HG03066 (cell line): ENCODE results near the gene SMCP.
A peak's percentile ranks its signal among the peaks of the same experiment; 100 is the strongest.

Experiments
- ATAC-seq: cut with Tn5 transposase; IDR thresholded peaks from one replicate; pipeline ENCODE4 v1.9.1; 2021; ENCODE audit warnings: low read depth; ENCODE audit not compliant: unreplicated experiment

The SMCP gene, protein sequence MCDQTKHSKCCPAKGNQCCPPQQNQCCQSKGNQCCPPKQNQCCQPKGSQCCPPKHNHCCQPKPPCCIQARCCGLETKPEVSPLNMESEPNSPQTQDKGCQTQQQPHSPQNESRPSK

DNA sequence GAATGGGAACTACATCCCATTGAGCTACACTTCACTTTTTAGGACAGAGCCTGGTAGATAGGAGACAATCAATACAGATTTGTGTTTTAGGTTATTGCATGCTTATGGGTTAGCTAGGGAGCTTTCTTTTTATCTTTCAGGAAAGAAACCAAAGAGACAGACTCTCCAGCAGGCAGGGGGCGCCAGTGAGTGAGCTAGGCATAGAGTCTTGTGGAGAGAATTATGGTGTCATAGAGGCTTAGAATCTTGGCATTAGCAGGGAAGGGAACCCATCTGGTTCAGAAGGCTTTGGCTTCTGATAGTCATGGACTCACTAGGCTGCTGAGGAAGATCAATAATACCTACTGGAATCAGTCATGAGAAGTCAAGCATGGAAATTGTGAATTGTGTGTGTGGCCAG lies at the start of gene SMCP:
Gene SMCP (plus strand): TSS at position 281 of the 400 bp plus-strand sequence. CDS start 6,101 bp downstream, outside the sequence.
- ATAC-seq: no peak

DNA sequence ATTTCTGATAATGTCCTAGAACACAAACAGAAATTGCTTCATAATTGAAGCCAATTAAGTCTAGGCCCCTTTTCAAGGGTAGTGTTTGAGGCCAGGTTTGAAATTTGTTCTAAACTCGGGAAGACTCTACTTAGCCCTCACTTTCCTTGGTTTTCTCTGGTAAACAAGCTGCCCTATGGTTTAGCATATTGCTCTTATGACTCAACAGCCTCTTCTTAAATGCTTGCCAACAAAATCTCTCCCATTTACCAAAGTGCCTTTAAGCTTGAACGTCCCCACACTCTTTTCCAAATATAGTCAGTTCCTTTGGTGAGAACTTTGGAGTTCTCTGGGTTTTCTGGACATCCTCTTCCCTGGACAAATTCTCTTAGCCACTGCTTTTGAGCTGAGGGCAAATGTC lies 41.3 kb upstream of the SMCP start:
- no peak for ATAC-seq

DNA sequence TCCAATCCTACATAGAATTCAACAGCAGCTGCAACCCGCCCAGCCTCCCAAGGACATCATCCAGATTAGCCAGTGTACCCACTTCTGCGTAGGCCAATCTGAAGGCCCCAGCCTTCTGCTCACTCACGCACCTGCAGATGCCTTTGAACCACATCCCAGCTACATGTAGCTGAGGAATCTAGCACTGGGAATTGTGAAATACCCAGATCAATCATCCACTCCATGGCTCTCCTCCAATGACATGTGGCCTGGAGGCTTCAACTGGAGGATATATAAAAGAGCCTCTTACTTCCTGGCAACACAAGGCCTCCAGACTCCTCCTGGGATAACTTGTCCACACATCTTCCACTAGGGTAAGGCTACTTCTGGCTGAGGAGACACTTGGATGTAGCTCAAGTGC lies 35.6 kb upstream of the SMCP start, which contains the start of gene LCE6A:
Gene LCE6A (plus strand): TSS at position 301 of the 400 bp plus-strand sequence. CDS start 665 bp downstream, outside the sequence.
- ATAC-seq: no peak

DNA sequence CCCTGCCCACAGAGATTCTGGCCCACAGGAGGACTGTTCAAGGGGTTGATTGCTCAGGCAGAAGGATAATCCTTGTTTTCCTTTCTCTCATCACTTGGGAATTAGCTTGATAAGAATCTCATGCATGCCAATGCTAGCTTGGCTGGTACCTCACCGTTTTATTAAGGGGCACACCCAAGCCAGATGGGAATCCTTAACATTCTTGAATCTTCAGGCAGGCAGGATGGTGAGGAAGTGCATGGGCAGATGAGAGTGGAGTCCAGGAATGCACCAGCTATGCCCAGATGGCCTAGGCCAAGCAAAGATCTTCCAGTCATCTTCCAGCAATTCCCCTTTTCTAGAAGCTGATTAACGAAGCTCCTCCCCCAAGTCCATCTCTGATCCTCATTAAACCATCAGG lies 22.5 kb upstream of the SMCP start:
- no peak for ATAC-seq

DNA sequence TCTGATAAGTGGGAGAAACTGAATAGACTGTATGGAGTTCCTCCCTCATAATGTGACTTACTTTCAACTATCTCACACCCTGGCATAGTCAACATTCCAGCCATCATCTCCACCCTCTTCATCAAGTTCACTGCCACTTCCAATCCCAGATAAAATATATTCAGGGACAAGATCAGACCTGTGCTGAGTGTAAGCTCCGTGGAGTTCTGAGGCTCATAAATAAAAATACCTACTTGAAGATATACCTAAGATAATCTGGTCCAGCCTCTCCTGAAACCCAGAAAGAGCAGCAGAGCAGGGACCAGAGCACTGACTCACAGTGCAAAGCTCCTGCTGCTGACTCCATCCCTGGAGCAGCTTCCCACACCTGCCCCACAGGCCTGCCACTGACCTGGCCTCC lies 20.1 kb upstream of the SMCP start:
- ATAC-seq: no peak

DNA sequence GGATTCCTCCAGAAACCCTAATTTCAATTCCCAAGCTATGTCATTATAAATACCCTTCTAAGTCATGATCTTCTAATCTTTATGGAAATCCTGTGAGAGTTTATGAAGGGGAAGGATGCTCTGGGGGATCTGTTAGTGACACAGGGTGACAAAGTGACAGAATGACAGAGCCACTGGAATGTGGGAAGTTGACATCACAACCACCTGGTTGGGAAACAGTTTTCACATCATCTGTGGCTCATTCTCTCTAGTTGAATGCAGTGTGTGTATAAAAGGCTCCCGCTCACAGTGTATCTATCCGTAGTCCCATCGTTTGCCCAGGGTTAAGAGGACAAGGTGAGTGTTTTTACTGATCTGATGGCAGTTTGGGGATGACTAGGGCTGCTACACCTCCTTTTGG lies 18.4 kb upstream of the SMCP start, which contains the start of gene LCE7A:
Gene LCE7A (plus strand): TSS at position 301 of the 400 bp plus-strand sequence. CDS start 702 bp downstream, outside the sequence.
- no peak for ATAC-seq

DNA sequence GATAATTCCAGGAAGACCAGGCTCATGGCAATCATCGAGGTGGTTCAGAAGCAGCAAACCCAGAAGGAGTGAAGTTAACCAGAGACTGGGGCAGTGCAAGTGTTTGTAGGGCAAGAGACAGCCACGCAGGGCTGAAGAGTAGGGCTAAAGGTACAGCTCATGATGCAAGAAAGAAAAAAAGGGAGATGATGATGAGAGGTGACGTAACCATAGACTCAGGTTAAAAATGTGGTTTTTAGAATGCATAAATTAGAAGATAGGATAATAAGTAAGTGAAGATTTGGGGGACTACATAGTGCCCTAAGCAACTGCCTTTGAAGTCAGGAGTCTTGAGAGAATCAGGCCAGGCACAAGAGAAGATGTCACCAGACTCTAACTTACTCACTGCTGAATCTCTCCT lies 18.0 kb upstream of the SMCP start:
- ATAC-seq: no peak

DNA sequence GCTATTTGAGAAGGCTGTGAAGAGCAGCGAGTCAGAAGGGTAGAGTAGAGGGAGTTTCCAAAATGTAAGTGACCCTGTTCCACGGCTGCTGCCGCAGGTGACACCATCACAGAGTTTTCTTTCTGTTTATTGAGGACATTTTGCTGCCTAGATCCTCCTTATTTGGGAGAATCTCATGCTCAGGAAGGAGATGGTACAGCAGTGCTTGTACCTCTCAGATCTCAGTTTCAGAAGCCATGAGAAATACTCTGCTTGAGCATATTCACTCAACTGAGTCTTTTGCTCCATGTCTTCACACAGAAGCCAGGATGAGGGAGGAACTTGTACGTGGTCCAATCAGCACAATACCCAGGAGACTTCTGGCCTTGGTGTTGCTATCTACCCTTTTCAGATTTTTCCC lies 16.7 kb upstream of the SMCP start:
- ATAC-seq: no peak

DNA sequence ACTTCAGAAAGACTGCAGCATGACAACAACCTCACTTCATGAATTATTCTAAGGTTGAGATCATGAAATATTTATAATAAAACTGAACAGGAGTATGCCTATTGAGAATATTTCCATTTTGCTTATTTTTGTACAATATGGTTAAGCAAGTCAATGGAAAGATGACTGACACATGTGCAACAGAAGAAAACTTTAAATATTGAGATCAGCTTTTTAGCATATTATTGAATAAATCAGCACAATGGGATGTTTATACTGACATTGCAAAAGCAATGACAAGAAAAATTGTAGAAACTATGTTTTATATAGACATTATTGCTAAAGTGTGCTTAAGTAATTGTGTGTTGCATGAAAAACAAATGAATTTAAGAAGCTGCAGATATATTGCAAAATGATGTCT lies 13.7 kb upstream of the SMCP start:
- ATAC-seq: no peak

DNA sequence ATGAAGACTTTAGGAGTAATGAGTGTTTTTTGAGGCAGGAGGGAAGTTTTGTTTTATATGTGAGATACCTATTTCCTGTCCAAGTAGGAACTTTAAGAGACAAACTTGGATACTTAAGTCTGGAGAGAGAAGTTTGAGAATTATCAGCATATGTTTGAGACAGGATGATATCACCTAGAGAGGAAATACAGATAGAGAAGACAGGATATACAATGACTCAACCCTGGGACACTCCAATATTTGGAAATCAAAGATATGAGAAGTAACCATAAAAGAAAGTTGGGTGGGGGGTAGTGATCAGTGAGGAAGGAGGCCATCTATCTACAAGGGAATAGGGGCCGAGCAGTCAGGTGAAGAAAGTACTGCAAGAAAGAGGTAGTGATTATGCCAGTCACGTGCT lies 11.8 kb upstream of the SMCP start:
- no peak for ATAC-seq

DNA sequence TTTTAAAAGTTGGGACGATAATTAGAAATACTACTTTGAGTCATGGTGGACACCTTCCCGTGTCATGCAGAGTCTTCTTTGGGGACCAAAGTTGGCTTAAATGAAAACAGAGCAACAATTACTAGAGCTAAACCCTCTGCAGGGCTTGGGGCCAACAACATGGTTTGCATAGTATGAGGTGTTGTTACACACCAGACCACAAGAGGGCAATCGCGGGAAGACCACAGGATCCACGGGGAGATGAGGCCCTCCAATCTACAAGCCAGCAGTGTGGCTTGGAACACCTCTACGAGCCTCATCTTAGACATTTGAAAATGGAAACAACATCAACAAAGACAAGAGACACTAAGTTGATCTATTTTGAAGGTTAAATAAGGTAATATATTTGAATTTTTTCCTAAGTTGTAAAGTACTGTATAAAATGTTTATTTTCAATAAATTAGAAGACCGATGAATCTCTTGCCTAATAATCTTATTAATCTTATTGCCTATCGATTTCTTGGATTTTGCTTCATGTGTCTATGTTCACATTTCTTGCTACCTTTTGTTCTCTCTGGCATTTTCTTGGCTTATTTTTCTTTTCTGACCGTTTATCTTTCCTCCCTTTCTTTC lies 8.2 kb upstream of the SMCP start:
- ATAC-seq: no peak

DNA sequence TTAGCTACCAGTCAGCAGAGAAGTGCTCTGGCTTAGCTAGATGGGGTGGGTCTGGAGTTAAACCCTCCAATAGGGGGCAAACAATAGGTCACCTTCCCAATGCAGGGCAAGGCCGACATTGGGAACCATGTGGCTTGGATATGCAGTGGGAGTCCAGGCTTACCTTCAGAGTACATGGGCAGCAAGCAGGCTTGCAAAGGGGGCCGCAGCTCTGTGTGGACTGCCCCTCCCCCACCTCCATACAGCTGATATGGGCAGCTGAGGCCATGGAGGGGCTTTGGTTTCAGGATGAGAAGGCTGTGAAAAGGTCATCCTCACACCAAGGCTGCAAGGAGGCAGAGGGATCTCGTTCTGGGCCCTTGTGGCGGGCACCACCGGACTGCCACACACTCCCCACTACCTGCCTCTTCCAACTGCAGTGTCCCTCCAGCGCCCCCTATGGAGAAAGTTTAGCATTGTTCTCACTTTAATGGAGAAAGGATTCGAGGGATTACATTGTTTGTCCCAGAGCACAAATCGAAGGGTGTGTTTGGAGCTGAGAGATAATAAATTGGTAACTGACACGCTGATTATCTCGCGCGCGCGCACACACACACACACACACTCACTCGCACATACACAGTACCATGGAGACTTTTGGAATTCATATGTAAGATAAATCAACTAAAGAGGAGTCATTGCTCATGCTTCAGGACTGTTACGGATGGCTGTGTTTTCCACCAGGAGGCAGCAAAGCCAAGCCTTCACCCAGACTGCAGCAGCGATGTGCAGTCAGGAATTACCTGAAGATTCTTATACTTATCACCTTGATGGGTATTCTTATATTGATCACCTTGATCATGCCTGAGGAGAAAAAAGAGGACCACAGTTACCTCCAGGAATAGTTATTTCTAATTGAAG lies 7.0 kb upstream of the SMCP start:
- no peak for ATAC-seq

DNA sequence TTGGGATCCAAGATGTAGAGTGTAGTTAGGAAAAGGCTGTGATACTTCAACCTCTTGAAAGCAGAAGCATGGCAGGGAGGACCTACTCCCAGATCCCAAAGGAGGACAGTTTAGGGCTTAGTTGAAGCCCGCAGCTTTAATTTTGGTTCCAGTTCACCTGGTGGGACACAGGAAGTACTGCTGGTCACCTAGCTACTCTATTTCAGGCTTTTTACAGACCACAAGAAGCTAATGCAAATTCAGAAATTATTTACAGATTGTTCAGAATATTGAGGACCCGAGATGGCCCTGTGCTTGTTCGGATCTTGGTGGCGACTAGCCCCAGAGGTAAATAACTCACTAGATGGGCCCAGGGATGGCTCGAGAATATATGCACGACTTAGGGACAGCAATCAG lies 6.4 kb upstream of the SMCP start:
- no peak for ATAC-seq

DNA sequence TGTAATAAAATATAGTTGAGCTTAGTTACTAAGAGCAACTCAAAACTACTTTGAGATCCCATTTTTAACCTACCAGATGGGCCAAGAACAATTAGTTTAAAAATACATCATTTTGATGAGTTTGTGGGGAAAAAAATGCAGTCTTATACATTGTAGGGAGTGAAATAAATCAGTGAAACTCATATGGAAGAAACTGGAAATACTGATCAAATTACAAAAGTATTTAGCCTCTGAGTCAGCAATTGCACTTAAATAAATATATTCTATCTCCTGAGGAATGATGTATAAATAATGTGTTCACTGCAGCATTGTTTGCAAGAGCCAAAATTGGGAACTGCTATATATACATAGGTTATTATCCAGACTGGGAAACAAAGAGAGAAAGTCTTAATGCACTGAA lies 4.6 kb upstream of the SMCP start:
- ATAC-seq: no peak

DNA sequence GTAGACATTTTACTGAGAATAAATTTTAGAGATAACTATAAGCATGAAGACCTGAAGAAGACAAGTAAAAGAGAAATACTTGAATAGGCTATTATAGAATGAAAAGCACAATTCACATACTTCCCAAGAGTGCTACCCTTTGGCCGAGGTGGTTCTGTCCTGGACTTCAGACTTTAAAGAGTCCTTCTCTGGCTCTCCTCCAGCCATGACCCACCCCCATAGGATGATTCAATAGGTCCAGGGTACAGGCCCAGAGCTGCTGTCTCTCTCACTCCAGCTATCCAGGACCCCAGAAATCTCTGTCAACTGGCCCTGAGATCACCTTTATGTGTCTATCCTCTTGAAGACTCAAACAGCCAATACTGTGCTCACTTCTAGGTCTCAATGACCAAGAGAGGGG lies 1.3 kb upstream of the SMCP start:
- no peak for ATAC-seq

DNA sequence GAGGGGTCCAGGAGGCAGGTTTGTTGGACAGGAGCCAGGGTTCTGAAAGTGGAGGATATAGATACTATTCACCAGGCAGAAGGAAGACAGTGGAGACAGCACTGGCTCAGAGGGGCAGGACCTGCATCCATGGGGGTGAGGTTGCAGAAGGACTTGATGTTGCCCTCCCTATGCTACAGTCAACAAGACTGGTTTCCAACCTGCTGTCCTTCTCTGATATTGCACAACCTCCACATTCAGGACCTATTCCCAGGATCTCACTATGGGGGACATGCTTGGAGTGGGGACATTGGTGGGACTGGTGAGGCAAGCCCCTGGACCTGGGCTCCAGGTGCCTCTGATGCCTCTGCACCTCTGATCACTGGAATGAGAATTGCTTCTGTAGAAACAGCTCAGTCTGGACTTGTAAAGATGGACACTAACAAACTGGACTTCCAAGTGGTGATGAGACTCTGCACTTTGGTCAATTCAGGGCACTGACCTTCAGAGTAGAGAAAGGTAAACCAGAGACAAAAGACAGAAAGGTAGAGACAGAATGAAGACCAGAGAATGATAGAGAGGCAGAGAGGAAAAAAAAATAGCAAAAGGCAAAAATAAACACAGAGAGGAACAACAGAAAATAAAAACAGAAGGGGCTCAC lies 1.6 kb downstream of the SMCP start:
- ATAC-seq: no peak

DNA sequence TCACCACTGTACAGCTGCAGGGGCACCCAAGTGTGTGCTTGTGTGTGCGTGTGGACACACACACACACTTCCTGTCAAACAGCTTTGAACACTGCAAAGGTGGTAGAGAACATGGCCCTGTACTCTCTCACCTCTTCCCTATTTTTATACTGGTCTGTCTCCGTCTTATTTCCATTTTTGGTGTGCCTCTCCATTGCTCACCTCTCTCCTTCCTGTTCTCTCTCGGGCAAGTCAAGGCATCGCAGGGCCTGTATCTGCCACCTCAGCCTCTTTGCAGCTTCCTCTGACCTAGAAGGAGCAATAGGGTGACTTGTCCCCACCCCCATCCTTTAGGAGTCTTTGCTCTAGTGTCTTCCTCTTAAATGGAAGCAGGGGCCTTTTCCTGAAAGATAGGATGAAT lies 2.2 kb downstream of the SMCP start:
- no peak for ATAC-seq

DNA sequence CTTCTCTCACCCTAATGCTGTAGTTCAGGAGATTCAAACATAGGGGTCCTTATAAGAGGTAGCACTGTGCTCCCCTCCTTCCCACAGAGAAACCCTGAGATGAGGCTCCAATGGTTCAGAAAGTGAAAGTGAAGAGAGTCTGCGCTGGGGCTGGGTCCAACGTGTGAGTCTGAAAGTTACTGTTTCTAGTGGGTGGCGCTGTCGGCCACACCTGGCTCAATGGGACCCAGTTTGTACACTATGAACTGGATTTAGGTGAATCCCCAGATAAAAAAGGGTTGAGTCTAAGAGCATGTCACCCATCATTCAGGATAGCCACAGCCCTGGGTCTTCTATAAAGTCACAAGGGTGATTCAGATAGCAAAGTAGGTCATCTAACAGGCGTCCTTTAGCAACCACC lies 2.8 kb downstream of the SMCP start:
- ATAC-seq: peak; percentile 69

DNA sequence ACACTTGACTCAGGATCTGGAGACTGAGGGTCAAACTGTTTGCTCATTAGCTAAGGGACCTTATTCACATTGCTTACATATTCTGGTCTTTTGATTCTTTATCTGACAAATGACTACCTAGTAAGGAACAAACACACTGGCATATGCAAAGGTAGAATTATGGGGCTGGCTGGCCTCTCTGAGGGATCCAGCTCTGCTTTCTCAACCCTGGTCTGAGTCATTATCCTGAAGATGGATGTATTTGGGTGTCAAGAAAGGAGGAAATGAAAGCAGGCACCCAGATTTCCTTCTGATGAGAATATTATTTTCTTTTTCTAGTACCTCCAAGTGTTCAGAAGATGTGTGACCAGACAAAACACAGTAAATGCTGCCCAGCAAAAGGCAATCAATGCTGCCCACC lies 6.0 kb downstream of the SMCP start:
- ATAC-seq: no peak

DNA sequence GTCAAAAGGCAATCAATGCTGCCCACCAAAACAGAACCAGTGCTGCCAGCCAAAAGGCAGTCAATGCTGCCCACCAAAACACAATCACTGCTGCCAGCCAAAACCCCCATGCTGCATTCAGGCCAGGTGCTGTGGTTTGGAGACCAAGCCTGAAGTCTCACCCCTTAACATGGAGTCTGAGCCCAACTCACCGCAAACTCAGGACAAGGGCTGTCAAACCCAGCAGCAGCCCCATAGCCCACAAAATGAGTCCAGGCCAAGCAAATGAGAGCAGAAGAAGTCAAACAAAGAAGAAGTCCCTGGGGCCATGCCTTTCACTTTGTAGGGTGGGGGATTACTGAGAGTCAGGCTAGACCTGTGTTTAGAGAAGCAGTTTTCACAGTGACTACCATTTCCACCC lies 6.4 kb downstream of the SMCP start:
- ATAC-seq: no peak

DNA sequence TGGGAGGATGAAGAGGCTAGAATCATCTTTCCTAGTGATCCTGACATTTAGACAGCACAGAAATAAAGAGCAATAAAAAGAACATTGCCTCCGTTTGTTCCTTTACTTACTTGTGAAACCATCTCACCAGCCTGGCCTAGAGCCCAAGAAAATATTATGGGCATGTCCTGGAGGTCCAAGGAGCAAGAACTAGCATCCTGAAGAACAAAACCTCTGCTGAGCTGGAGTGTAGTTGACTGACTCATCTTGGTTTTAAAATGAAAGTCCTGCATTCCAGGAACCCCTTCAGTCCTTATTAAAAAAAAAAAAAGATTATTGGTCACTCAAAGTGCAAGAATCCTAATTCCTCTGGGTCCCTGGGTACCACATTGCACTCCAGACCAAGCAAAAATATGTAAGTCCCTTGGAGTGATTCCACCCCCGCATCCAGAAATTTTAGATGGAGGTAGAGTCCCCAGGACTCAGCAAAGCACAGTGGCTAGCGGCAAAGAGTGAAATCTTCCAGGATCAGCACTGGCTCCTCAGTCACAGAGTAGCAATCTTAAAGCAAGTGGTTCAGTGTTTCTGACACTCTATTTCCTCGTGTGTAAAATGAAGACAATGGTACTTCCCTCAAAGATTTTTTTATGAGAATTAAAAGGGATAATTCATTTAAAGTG lies 7.0 kb downstream of the SMCP start:
- no peak for ATAC-seq
